ENCODE measurements around the gene MRPL44.

GRCh38 chr2:223969315-223969714, 12.1 kb downstream of the MRPL44 start:
- TF ChIP-seq CTCF (IDR thresholded peaks at IDR 0.05; ENCODE audit: low read length) (no peak), EZH2 (IDR thresholded peaks at IDR 0.05; ENCODE audit: borderline replicate concordance, low read length) (no peak)

Measured in OCI-LY1 (cell line).